HG02885 (cell line): ENCODE data around the gene WASF2.
A peak's percentile ranks its signal among the peaks of the same experiment; 100 is the strongest.

Experiments
- ATAC-seq: cut with Tn5 transposase; IDR thresholded peaks from one replicate; pipeline ENCODE4 v1.9.1; 2021; ENCODE audit warnings: mild to moderate bottlenecking; ENCODE audit not compliant: unreplicated experiment, poor library complexity

WASF2 gene

GRCh38 chr1:27381969-27382762 is 107.8 kb downstream of the WASF2 start:
- no peak for ATAC-seq

- ATAC-seq: no peak
These were observed 108.9 kb downstream of the WASF2 start for GRCh38 chr1:27380766-27381733.

GRCh38 chr1:27380224-27380623 is 109.7 kb downstream of the WASF2 start:
- no peak for ATAC-seq

- no peak for ATAC-seq
These were observed 110.3 kb downstream of the WASF2 start for GRCh38 chr1:27379564-27380122.

GRCh38 chr1:27377760-27378495 is 112.0 kb downstream of the WASF2 start:
- no peak for ATAC-seq

GRCh38 chr1:27374362-27375086 is 115.4 kb downstream of the WASF2 start, which contains the start of gene FCN3:
TSS of gene FCN3 (minus strand) at chr1:27374824. CDS start at chr1:27374818, 6 bp downstream.
- ATAC-seq: no peak

- ATAC-seq: no peak
These were observed 116.9 kb downstream of the WASF2 start for GRCh38 chr1:27372808-27373690.

GRCh38 chr1:27372022-27372807 is 117.8 kb downstream of the WASF2 start:
- no peak for ATAC-seq

GRCh38 chr1:27368869-27369582 is 120.9 kb downstream of the WASF2 start:
- ATAC-seq: no peak

GRCh38 chr1:27367160-27367650 is 122.8 kb downstream of the WASF2 start:
- ATAC-seq: no peak

- ATAC-seq: peak; percentile 29
These were observed 123.4 kb downstream of the WASF2 start, which contains the start of gene MAP3K6 for GRCh38 chr1:27366411-27367159. TSS of gene MAP3K6 (minus strand) at chr1:27366961. CDS start at chr1:27366597, 364 bp downstream.

GRCh38 chr1:27366113-27366410 is 123.9 kb downstream of the WASF2 start:
- ATAC-seq: peak; percentile 51

GRCh38 chr1:27365372-27366112 is 124.4 kb downstream of the WASF2 start:
- peak; percentile 43 for ATAC-seq

GRCh38 chr1:27364696-27365371 is 125.1 kb downstream of the WASF2 start:
- ATAC-seq: peak; percentile 5
